Measurements from ENCODE around the gene XIST.
"Not testable (repeated sequence)": the region's sequence is repeated elsewhere in the genome, so short reads cannot be mapped to it uniquely, and the experiment has no call there.

Gene XIST

DNA sequence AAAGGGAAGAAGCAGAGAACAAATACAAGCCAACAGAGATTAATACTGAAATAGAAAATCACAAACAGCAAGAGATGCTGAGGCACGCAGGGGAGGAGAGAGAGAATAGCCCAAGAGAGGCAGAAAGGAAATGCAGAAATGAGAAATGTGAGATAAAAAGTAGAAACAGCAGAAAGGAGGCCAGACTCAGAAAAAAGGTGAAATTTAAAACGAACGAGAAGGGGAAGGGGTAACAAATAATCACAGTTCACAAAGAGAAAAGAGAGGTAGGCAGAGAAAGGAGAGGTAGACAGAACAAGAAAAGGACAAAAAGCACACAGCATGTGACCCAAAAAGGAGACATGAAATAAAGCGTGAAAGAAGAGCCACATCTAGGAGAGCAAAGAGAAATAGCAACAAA lies 25.1 kb downstream of the XIST start:
- Mint-ChIP-seq H3K9me3 (no peaks in the 10 kb centered on the region), H3K27me3 (no peaks in the 10 kb centered on the region), H3K4me3 (no peak overlapping the region), H3K4me1 (no peaks in the 10 kb centered on the region), H3K27ac (no peak overlapping the region)
- DNase-seq (no peak), ATAC-seq (no peak)

DNA sequence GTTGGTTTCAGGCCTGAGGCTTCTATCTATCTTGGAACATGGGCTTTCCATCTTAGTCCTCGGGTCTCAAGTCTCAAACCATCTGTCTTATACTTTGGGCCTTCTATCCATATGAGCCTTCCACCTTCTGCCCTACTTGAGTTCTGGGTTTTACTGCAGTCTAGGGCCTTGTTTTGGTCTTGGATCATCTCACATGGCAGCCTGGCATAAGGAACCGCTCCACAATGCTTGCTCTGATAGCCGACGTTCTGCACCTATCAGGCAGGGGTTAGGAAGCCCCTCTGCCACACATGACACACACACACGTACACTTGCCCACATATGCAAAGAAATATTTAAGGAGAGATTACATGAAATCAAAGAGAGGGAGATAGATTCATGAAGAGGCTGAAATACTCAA lies 25.5 kb downstream of the XIST start:
- no peak overlapping the region for H3K4me3 Mint-ChIP-seq
- no peak for ATAC-seq
- no peaks in the 10 kb centered on the region for H3K4me1 Mint-ChIP-seq
- no peak overlapping the region for H3K27ac Mint-ChIP-seq
- H3K27me3 Mint-ChIP-seq, result no peaks in the 10 kb centered on the region
- DNase-seq, result no peak
- no peaks in the 10 kb centered on the region for H3K9me3 Mint-ChIP-seq

DNA sequence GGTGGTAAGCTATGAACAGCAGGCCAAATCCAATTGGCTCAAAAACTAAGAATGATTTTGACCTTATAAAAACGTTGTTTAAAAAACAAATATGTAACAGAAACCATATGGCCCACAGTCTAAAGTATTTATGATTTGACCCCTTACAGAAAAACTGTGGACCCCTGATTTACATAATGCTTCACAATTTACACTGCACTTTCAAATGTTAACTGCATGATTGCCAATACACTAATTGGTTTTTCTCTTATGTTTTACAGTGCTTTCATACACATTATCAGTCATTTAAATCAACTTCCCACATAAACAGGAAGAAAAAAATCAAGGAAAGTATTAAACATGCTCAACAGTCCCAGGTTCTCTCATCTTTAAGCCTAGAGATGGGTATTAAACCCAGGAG lies 26.9 kb downstream of the XIST start:
- H3K27ac Mint-ChIP-seq, result no peak overlapping the region
- no peaks in the 10 kb centered on the region for H3K4me1 Mint-ChIP-seq
- no peak for DNase-seq
- no peak overlapping the region for H3K4me3 Mint-ChIP-seq
- no peak for ATAC-seq
- H3K27me3 Mint-ChIP-seq, result no peaks in the 10 kb centered on the region
- no peaks in the 10 kb centered on the region for H3K9me3 Mint-ChIP-seq

DNA sequence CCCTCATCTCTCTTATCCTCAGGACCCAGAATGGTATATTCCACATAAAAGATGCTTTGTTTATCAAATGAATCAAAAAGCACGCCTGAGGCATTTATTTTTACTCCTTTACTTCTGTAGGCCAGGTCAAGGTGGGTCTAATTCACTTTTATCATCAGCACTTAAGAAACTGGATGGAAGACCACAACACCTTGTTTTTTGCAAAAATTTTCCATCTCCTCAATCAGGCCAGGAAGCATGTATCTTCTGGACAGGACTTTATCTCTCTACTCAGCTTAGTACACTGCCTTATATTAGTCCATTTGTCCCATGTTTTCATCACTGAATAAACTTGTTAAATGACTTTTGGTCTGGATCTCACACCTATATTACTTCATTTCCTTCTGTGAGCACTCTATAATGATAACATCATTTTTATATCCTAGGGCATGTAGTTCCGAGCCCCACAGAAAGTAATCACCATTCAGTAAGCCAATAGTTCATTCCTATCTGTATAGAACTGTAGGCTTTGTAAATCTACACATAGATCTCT lies 29.0 kb downstream of the XIST start:
- Mint-ChIP-seq H3K4me1 (no peaks in the 10 kb centered on the region), H3K9me3 (no peaks in the 10 kb centered on the region), H3K27ac (no peak overlapping the region), H3K4me3 (no peak overlapping the region), H3K27me3 (no peaks in the 10 kb centered on the region)
- no peak for ATAC-seq
- DNase-seq, result no peak

DNA sequence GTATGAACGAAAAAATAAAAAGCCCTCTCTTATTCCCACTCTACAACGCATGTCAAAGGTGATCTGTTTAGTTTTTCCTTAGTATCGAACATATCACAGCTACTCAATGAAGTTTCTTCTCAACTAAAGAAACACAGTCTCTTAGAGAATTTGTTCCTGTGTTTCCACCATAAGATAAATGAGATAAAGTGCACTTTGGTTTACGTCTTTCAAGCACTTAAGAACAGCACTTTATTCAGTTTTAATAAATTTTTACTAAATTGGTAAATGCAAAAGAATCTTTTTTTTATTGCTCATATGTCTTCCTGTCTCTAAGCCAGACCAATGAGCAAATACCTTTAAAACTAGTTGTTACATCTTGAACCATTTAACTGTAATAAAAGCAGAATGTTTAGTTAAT lies 29.7 kb downstream of the XIST start:
- ATAC-seq (no peak), DNase-seq (no peak)
- Mint-ChIP-seq H3K27me3 (no peaks in the 10 kb centered on the region), H3K4me1 (no peaks in the 10 kb centered on the region), H3K27ac (no peak overlapping the region), H3K4me3 (no peak overlapping the region), H3K9me3 (no peaks in the 10 kb centered on the region)

DNA sequence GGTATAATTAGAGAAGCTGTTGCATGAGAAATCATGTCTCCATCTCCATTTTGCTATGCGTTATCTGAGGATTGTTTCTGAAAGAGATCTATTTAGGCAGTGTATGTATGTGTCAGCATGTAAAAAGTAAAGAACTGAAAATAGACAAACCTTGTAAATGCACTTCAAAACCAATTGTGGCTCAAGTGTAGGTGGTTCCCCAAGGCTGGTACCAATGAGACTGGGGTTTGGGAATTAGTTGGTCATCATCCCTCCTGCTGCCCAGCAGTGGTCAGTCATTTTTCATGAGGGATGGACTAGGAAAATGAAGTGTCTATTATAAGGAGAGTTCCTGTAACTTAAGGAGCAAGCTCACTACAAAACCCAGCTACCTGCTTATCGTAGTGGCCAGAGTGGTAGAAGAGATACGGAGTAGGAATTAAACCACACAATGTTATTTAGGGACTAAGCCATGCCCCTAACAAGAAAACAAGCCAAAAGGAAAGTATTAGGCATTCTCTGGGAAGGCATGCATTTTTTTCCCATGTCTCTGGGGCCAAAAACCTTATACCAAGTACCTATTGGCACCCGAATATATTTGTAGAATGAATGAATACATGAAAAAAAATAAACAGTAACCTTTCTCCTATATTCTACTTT lies 30.5 kb downstream of the XIST start:
- ATAC-seq (no peak), DNase-seq (no peak)
- Mint-ChIP-seq H3K27ac (no peak overlapping the region), H3K9me3 (no peaks in the 10 kb centered on the region), H3K4me1 (no peaks in the 10 kb centered on the region), H3K27me3 (no peaks in the 10 kb centered on the region), H3K4me3 (no peak overlapping the region)

DNA sequence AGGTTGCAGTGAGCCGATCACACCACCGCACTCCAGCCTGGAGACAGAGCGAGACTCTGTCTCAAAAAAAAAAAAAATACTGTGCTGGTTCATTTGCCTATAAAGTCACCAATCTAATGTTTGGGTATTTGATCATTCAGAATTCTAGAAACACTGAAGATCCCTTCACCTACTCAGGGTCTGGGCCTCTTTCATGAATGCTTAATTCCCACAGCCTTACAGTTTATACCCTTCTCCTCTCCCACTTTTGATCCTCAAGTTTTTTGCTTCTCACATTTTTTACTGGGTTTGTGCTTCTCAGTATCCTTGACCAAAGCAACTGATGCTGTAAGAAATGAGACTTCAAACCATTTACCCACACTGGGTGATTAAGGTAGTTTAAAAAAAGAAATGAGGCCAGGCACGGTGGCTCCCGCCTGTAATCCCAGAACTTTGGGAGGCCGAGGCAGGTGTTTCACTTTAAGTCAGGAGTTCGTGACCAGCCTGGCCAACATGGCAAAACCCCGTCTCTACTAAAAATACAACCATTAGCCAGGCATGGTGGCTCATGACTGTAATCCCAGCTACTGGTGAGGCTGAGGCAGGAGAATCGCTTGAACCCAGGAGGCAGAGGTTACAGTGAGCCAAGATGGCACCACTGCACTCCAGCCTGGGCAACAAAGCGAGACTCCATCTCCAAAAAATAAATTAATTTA lies 32.5 kb downstream of the XIST start:
- not testable (repeated sequence) for H3K9me3 Mint-ChIP-seq, H3K4me1 Mint-ChIP-seq, H3K27me3 Mint-ChIP-seq, H3K27ac Mint-ChIP-seq, DNase-seq, H3K4me3 Mint-ChIP-seq, ATAC-seq

DNA sequence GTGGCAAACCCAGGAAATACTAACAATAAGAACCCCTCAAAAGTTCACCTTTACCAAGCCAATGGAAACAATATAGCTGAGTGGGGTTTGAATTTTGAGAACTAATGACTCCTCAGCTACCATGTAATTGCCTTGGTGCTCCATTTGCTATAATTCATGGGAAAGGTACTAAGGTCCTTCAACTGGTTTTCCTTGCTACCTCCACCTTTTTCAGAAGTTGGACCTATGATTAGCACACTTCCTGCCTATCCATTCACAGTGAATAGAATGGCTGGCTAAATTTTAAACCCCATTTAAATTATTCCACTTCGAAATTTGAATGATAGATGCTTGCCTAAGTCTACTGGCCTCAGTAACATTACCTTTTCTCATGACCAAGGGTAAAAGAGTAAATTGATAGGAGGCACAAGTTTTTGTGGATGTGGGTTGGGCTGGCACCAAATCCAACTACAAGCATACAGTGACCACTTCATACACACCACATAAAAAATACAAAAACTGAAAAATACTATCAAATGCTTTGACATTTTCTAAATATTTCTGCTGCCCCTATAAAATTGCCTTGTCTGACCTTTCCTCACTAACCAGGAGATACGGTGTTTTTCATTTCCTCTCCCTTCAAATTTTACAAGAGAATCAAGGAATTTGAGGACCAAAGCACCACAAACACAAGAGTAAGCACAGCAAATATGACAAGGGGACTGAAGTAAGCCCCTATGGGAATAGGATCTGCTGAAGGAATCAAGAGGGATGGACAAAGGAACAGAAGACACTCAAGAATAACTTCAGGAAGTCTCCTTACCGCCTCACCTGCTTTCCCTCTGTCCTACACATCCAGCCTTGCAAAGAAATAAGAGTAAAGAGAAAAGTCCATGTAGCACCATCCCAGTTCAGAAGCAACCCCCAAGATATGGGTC lies 34.1 kb downstream of the XIST start:
- H3K9me3 Mint-ChIP-seq, result no peaks in the 10 kb centered on the region
- no peak for ATAC-seq
- no peak for DNase-seq
- H3K27me3 Mint-ChIP-seq, result no peaks in the 10 kb centered on the region
- H3K4me1 Mint-ChIP-seq, result no peaks in the 10 kb centered on the region
- H3K4me3 Mint-ChIP-seq, result no peak overlapping the region
- H3K27ac Mint-ChIP-seq, result no peak overlapping the region

DNA sequence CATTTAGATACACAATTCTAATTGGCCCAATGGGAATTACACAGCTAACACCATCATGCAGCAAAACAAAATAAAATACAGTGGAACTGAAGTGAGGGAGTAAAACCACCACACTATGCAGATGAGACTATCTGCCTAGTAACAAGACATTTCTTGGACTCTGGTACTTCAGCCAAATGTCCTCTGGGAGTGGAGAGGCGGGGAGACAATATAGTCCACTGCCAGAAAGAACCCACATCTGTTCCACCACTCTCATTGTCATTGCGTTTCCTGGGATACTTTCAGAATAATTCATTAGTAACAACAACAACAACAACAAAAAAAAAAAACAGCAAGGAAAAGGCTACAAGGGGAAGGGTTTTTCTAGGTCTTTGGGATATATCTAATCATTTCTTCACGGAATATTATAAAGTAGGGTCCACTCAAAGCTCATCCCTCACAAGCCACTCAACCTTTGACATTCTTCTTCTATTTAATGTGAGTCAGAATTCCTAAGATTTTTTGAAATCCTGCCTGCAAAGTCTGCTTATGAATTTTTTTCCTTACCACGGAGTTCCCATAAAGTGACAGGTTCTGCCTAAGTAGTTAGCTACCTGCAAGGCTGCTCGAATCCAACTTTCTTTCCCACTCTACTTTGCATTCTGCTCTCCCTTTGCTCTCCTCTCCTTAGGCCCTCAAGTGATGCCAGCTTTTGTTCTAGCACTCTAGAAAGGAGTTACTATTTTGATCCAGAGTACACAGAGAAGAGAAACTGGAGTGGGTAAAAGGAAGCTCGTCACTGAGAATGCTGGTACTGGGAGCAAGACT lies 34.9 kb downstream of the XIST start:
- H3K27me3 Mint-ChIP-seq, result no peaks in the 10 kb centered on the region

DNA sequence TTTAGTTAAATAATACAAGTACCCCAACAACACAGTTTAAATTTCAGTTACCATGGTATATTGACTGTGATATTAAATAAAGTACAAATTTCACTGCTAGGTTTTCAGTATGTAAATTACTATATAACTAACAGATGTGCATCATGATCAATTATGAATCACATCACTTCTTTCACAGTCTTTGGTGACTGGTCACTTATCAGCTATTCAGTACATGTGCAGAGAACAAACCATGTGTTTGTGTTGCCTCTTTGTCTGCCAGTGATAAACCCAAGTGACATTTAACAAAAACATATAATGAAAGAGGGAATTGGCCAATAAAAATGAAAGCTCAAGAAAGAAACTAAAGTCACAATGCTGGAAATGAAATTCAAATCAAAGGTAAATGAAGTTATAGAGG lies 40.3 kb downstream of the XIST start:
- ATAC-seq (no peak), DNase-seq (no peak)
- H3K27me3 Mint-ChIP-seq, result no peaks in the 10 kb centered on the region
- no peak overlapping the region for H3K27ac Mint-ChIP-seq
- H3K9me3 Mint-ChIP-seq, result no peaks in the 10 kb centered on the region
- H3K4me1 Mint-ChIP-seq, result no peaks in the 10 kb centered on the region
- H3K4me3 Mint-ChIP-seq, result no peak overlapping the region

More for the DNA sequence above, 34.9 kb downstream of the XIST start:
- DNase-seq (no peak), ATAC-seq (no peak)
- H3K27ac Mint-ChIP-seq, result no peak overlapping the region
- no peaks in the 10 kb centered on the region for H3K9me3 Mint-ChIP-seq
- no peaks in the 10 kb centered on the region for H3K4me1 Mint-ChIP-seq
- H3K4me3 Mint-ChIP-seq, result no peak overlapping the region

DNA sequence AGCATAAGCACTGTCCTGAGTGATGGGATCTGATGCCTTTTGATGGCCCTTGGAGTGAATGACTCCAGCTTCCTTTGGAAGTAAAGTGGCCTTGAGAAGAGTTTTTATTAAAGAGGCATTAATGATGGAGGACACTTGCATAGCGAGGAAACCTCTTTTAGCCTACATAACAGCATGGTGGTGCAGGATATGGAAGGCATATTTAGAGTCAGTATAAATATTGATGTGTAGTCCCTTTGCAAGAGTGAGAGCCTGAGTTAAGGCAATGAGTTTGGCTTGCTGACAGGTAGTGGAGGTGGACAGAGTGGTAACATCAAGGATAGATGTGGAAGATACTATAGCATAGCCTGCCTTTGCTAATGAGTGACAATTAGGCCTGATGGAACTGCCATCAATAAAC lies 48.4 kb downstream of the XIST start:
- H3K27me3 Mint-ChIP-seq, H3K9me3 Mint-ChIP-seq: not testable (repeated sequence)

DNA sequence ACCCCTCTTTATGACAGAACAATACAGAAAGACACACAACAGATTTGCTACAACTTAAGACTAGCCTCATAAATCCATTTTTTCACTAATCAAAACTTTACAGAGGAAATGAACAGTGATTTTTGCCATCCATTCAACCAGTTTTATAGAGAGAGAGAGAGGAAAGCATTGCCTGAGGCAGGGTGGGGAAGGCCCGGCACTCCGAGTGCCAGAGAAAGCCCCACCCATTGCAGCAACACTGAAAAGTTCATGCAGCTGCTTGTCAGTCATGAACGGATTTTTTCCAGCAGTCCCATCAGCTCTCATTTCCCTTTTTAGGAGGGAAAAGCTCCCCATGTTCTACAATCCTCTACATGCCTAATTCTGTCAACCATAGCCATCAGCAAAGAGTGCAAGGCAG lies 52.6 kb downstream of the XIST start:
- ATAC-seq (no peak), DNase-seq (no peak)
- no peaks in the 10 kb centered on the region for H3K4me1 Mint-ChIP-seq
- peaks cover 0 to 5% of the 10 kb centered on the region in 2 donors for H3K9me3 Mint-ChIP-seq
- H3K4me3 Mint-ChIP-seq, result no peak overlapping the region
- H3K27me3 Mint-ChIP-seq, result no peaks in the 10 kb centered on the region
- H3K27ac Mint-ChIP-seq, result no peak overlapping the region

More for the DNA sequence above, 48.4 kb downstream of the XIST start:
- not testable (repeated sequence) for ATAC-seq, H3K27ac Mint-ChIP-seq, DNase-seq, H3K4me3 Mint-ChIP-seq, H3K4me1 Mint-ChIP-seq

DNA sequence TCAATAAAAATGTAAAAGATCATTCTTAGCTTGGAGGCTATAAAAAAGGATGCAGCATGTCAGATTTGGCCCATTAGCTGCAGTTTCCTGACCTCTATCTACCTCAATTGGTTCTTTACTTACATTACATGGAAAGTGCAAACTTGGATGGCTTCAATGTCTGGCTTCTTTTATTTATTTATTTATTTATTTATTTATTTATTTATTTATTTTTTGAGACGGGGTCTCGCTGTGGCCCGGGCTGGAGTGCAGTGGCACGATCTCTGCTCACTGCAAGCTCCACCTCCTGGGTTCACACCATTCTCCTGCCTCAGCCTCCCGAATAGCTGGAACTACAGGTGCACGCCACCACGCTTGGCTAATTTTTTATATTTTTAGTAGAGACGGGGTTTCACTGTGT lies 60.0 kb downstream of the XIST start:
- not testable (repeated sequence) for H3K4me1 Mint-ChIP-seq, DNase-seq, ATAC-seq, H3K27me3 Mint-ChIP-seq, H3K27ac Mint-ChIP-seq, H3K4me3 Mint-ChIP-seq
- H3K9me3 Mint-ChIP-seq, result peaks cover 4 to 12% of the 10 kb centered on the region in 2 donors

DNA sequence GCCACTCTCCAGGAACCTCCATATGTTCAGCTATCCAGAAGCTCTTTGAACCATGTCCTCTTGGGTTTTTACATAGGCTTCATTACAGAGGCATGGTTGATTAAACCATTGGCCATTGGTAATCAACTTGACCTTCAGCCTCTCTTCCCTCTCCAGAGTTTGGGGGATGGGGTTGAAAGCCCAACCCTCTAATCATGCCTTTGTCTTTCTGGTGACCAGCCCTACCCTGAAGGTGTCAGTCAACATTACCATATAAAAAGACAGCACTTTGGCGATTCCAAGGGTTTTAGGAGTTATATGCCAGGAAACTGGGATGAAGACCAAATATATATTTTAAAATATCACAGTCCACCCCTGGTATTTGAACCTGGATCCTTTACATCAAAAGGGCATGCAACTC lies 67.0 kb downstream of the XIST start:
- Mint-ChIP-seq H3K4me1 (no peaks in the 10 kb centered on the region), H3K4me3 (no peak overlapping the region), H3K27ac (no peak overlapping the region), H3K27me3 (no peaks in the 10 kb centered on the region), H3K9me3 (peaks cover 4 to 12% of the 10 kb centered on the region in 2 donors)
- no peak for ATAC-seq
- no peak for DNase-seq

Data from stimulated activated naive CD8-positive, alpha-beta T cell treated with anti-CD3 and anti-CD28 coated beads, Interleukin-15, amount 100 ng/mL, for 72 hours (primary cell).